ENCODE results near the gene ZNF540.

Gene ZNF540

DNA sequence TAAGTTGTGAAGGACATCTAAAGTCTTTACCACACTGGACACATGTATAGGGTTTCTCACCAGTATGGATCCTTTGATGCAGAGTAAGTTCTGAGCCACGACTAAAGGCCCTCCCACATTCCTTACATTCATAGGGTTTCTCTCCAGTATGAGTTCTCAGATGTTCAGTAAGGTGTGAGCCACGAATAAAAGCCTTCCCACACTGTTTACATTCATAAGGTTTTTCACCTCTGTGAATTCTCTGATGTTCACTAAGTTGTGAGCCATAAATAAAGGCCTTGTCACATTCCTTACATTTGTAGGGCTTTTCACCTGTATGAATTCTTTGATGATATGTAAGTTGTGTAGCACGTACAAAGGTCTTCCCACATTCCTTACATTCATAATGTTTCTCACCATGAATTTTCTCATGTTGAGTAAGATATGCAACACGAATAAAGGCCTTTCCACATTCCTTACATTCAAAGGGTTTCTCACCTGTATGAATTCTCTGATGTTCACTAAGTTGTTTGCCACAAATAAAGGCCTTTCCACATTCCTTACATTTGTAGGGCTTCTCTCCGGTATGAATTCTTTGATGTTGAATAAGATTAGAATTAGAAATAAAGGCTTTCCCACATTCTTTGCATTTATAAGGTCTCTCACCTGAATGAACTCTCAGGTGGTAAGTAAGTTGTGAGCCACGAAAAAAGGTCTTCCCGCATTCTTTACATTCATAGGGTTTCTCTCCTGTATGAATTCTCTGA lies 29.9 kb upstream of the ZNF540 start:
- DNase-seq (ENCODE audit: low read depth in 1 of 2, low spot score in 1 of 2), result no peak
- Histone ChIP-seq H3K27ac (replicated peaks) (no peak overlapping the region), H3K27me3 (ENCODE audit: insufficient read depth, poor library complexity, severe bottlenecking) (no peaks in the 10 kb centered on the region), H3K4me3 (replicated peaks; ENCODE audit: insufficient read depth, low read length) (no peak overlapping the region)
- TF ChIP-seq GABPA (IDR thresholded peaks at IDR 0.05; ENCODE audit: low read depth) (no peak), SPI1 (IDR thresholded peaks at IDR 0.05; ENCODE audit: borderline replicate concordance, low read depth) (no peak), POLR2AphosphoS5 (IDR thresholded peaks at IDR 0.05; ENCODE audit: low read depth) (no peak)
- TF ChIP-seq, protein P1, sequence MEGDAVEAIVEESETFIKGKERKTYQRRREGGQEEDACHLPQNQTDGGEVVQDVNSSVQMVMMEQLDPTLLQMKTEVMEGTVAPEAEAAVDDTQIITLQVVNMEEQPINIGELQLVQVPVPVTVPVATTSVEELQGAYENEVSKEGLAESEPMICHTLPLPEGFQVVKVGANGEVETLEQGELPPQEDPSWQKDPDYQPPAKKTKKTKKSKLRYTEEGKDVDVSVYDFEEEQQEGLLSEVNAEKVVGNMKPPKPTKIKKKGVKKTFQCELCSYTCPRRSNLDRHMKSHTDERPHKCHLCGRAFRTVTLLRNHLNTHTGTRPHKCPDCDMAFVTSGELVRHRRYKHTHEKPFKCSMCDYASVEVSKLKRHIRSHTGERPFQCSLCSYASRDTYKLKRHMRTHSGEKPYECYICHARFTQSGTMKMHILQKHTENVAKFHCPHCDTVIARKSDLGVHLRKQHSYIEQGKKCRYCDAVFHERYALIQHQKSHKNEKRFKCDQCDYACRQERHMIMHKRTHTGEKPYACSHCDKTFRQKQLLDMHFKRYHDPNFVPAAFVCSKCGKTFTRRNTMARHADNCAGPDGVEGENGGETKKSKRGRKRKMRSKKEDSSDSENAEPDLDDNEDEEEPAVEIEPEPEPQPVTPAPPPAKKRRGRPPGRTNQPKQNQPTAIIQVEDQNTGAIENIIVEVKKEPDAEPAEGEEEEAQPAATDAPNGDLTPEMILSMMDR (IDR thresholded peaks at IDR 0.05; ENCODE audit: insufficient read depth, low read length), result no peak
- TF ChIP-seq, protein P2, sequence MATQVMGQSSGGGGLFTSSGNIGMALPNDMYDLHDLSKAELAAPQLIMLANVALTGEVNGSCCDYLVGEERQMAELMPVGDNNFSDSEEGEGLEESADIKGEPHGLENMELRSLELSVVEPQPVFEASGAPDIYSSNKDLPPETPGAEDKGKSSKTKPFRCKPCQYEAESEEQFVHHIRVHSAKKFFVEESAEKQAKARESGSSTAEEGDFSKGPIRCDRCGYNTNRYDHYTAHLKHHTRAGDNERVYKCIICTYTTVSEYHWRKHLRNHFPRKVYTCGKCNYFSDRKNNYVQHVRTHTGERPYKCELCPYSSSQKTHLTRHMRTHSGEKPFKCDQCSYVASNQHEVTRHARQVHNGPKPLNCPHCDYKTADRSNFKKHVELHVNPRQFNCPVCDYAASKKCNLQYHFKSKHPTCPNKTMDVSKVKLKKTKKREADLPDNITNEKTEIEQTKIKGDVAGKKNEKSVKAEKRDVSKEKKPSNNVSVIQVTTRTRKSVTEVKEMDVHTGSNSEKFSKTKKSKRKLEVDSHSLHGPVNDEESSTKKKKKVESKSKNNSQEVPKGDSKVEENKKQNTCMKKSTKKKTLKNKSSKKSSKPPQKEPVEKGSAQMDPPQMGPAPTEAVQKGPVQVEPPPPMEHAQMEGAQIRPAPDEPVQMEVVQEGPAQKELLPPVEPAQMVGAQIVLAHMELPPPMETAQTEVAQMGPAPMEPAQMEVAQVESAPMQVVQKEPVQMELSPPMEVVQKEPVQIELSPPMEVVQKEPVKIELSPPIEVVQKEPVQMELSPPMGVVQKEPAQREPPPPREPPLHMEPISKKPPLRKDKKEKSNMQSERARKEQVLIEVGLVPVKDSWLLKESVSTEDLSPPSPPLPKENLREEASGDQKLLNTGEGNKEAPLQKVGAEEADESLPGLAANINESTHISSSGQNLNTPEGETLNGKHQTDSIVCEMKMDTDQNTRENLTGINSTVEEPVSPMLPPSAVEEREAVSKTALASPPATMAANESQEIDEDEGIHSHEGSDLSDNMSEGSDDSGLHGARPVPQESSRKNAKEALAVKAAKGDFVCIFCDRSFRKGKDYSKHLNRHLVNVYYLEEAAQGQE (IDR thresholded peaks at IDR 0.05; ENCODE audit: insufficient replicate concordance, low read depth), result no peak

DNA sequence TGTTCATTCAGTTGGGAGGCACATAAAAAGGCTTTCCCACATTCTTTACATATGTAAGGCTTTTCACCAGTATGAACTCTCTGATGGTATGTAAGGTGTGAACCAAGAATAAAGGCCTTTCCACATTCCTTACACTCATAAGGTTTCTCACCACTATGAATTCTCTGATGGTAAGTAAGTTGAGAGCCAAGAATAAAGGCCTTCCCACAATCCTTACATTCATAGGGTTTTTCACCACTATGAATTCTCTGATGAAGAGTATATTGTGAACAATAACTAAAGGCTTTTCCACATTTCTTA lies 29.4 kb upstream of the ZNF540 start:
- Histone ChIP-seq H3K27ac (replicated peaks) (no peak overlapping the region), H3K27me3 (ENCODE audit: insufficient read depth, poor library complexity, severe bottlenecking) (no peaks in the 10 kb centered on the region)
- TF ChIP-seq SPI1 (IDR thresholded peaks at IDR 0.05; ENCODE audit: borderline replicate concordance, low read depth), result no peak
- no peak for TF ChIP-seq GABPA (IDR thresholded peaks at IDR 0.05; ENCODE audit: low read depth)

DNA sequence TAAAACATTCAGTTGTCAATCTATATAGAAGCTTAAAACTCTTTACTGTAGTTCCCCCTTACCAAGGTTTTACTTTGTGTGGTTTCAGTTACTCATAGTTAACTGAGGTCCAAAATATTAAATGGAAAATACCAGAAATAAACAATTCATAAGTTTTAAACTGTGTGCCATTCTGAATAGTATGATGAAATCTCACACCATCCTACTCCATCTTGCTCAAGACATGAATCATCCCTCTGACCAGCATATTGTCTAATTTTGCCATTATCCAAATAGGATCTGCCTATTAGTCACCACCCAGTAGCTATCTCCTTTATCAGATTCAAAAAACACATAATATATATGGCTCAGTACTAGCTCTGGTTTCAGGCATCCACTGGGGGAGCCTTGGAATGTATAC lies 22.5 kb upstream of the ZNF540 start:
- TF ChIP-seq, protein P2 (IDR thresholded peaks at IDR 0.05; ENCODE audit: insufficient replicate concordance, low read depth), result no peak
- no peak for TF ChIP-seq SPI1 (IDR thresholded peaks at IDR 0.05; ENCODE audit: borderline replicate concordance, low read depth)
- TF ChIP-seq, protein P1 (IDR thresholded peaks at IDR 0.05; ENCODE audit: insufficient read depth, low read length), result no peak
- H3K27ac ChIP-seq (replicated peaks), result no peak overlapping the region
- H3K27me3 ChIP-seq (ENCODE audit: insufficient read depth, poor library complexity, severe bottlenecking), result no peaks in the 10 kb centered on the region
- no peak overlapping the region for H3K4me3 ChIP-seq (replicated peaks; ENCODE audit: insufficient read depth, low read length)
- peak in 1 of 2 experiments; percentile 27 for DNase-seq (ENCODE audit: low read depth in 1 of 2, low spot score in 1 of 2)

More for the DNA sequence above, 29.4 kb upstream of the ZNF540 start:
- H3K4me3 ChIP-seq (replicated peaks; ENCODE audit: insufficient read depth, low read length), result no peak overlapping the region
- DNase-seq (ENCODE audit: low read depth in 1 of 2, low spot score in 1 of 2), result no peak

DNA sequence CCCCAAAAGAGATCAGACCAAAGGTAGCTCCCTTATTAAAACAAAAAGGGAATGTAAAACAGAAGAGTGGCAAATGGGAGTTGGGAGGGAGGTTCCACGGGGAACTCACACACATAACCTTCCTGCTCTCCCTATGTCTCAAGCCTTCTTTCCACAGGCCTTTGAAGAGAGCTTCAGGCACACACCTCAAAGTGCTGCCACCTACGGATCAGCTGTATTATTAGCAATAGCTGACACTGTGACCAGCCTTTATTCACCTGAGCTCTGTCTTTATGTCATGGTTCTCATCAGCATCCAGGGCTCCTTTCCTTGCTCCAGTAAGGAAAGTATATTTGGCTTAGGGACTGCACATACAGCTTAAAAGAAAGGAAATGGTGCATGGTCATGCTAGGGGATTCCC lies 11.3 kb upstream of the ZNF540 start:
- TF ChIP-seq, protein P1 (IDR thresholded peaks at IDR 0.05; ENCODE audit: insufficient read depth, low read length), result no peak
- TF ChIP-seq POLR2AphosphoS5 (IDR thresholded peaks at IDR 0.05; ENCODE audit: low read depth) (no peak), SPI1 (IDR thresholded peaks at IDR 0.05; ENCODE audit: borderline replicate concordance, low read depth) (no peak), GABPA (IDR thresholded peaks at IDR 0.05; ENCODE audit: low read depth) (no peak)
- TF ChIP-seq, protein P2 (IDR thresholded peaks at IDR 0.05; ENCODE audit: insufficient replicate concordance, low read depth), result no peak
- H3K27me3 ChIP-seq (ENCODE audit: insufficient read depth, poor library complexity, severe bottlenecking), result no peaks in the 10 kb centered on the region
- DNase-seq (ENCODE audit: low read depth in 1 of 2, low spot score in 1 of 2), result no peak
- no peak overlapping the region for H3K4me3 ChIP-seq (replicated peaks; ENCODE audit: insufficient read depth, low read length)
- H3K27ac ChIP-seq (replicated peaks), result no peak overlapping the region
